Renal cortical epithelial cell (primary cell): ENCODE results near the gene FRMPD1. TPM values are rescaled to one million over a fixed set of nuclear protein-coding genes. Genes with fewer than 3 reads are reported as not detected.

Experiments used
- DNase-seq: peaks from one replicate; pipeline ENCODE4 v3.0.0-alpha.2; 2011; ENCODE audit warnings: low read depth
- total RNA-seq: library from RNA; depleted of rRNA; stranded (reverse); fragments of >200 nt; gene quantifications from 2 replicates; pipeline ENCODE4 v1.2.3, GENCODE V29; 2014

The FRMPD1 gene
- total RNA-seq, 1 donor from 2014 or later = 0.10 TPM

- DNase-seq = no peak
Observed at GRCh38 chr9:37778534-37778933, 127.8 kb downstream of the FRMPD1 start.

DNA sequence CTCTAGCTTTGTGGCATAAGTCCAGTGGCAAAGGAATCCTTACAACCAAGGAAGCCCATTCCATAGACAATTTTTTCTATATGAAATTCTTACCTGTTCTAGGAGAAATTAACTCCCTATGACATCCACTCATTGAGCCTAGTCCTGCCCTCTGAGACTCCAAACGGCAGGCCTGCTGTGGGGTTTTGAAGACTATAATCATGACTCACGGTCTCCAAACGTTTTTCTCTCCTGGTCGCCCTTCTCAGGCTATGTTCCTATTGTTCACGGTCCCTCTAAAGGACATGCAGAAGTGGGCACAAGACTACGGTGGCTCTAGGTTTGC, 133.5 kb downstream of the FRMPD1 start:
- DNase-seq = no peak

DNA sequence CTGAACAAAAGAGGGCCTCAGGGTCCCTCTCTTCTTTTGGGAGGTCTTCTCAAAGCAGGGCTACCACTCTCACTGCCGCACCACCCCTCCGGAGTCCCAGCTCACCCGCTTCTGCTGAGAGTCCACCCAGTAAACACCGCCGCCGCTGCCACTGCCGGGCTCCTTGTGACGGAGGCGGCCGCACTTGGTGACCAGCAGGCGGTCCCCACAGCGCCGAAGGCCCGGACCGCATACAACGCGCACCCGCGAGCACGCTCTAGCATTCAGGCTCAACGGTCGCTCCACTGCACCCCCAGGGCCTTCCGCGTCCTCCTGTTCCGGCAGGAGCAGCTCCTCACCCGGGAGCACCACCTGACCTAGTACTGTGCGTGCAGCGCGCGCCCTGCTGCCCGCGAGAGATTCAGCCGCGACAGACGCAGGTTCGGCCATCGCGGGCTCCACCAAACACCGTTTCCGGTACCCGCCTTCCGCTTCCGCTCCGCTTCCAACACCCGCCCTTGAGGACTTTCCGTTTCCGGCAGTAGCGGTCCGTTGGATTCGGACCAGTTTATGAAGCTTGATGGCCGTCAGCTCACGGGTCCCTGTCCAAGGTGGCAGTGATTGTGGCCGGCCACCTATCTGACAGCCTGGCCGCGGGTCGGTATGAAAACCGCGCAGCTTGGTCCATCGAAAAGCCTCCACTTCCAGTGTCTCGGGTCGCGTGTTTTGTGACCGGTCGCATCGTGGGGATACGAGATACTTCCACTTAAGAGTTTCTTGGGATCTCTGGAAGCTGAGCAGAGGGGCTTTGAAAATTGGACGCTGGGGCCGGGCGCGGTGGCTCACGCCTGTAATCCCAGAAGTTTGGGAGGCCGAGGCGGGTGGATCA, 134.1 kb downstream of the FRMPD1 start, which contains the start of gene EXOSC3:
EXOSC3 (minus strand) TSS at position 449 of the 868 bp plus-strand sequence; CDS start at position 429, 20 bp downstream.
- peak; percentile 87 for DNase-seq

DNA sequence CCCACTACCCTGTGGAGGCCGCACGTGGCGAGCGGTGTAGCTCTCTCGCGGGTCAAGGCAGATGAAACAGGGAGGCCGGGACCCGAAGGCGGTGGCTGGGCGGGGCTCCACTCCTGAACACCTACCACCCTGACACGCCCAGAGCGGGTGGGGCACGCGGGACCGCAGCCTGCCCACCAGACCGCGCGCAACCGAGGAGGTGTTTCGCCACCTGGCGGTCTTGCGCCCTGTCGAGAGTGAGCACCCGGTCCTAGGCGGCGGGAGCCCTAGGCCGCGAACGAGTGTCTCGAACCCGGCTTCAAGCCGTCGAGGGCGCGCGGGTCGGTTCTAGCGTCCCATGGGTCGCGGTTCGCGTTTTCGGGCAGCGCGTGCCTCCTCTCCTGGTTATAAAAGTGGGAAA, 136.3 kb downstream of the FRMPD1 start:
- DNase-seq = no peak

- DNase-seq = no peak
Observed at GRCh38 chr9:37788332-37788731, 137.6 kb downstream of the FRMPD1 start.

GRCh38 chr9:37790096-37790495, 139.3 kb downstream of the FRMPD1 start:
- DNase-seq = no peak

GRCh38 chr9:37792122-37792521, 141.4 kb downstream of the FRMPD1 start:
- DNase-seq = no peak

GRCh38 chr9:37796232-37796631, 145.5 kb downstream of the FRMPD1 start:
- DNase-seq = no peak

Other genes starting within 250 kb of the FRMPD1 start
- 152 and 169 TPM in 2 replicates for gene GRHPR, start 228.3 kb upstream of the FRMPD1 start, total RNA-seq
- gene ZBTB5, start 185.5 kb upstream of the FRMPD1 start, total RNA-seq = 8.3 and 21.3 TPM in 2 replicates
- 23.1 and 27.0 TPM in 2 replicates for gene POLR1E, start 165.0 kb upstream of the FRMPD1 start, total RNA-seq
- gene FBXO10, start 74.6 kb upstream of the FRMPD1 start, total RNA-seq = 5.7 and 12.1 TPM in 2 replicates
- 97.5 and 125 TPM in 2 replicates for gene TOMM5, start 58.4 kb upstream of the FRMPD1 start, total RNA-seq
- 3.0 and 7.4 TPM in 2 replicates for gene TRMT10B, start 102.9 kb downstream of the FRMPD1 start, total RNA-seq
- 30.9 and 46.6 TPM in 2 replicates for gene EXOSC3, start 134.1 kb downstream of the FRMPD1 start, total RNA-seq
- gene DCAF10, start 149.8 kb downstream of the FRMPD1 start, total RNA-seq = 13.2 and 70.0 TPM in 2 replicates